ENCODE measurements around the gene FLG.
"Not testable (repeated sequence)": the region's sequence is repeated elsewhere in the genome, so short reads cannot be mapped to it uniquely, and the experiment has no call there.

Gene FLG

DNA sequence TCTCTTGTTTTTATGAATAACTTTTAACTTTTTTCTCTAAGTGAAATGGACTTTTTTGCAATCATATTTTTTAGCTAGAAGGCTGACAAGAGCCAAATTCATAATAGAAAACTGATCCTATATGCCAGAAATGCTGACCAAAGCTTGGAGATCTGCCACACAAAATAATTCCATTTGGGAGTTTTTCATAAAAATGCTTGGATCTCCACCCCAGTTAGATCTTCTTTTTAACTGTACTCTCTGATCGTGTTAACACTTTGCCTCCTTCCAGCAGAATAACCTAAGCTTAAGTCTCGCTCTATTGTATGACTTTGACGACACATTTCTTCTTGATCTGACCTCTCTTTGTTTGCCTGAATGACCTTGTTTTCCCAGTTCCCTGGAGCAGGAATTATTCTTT lies 18.0 kb upstream of the FLG start:
- Histone ChIP-seq H3K9ac (no peak overlapping the region), H4K20me1 (no peaks in the 10 kb centered on the region), H3K4me3 (no peak overlapping the region), H3K4me2 (no peak overlapping the region), H3K4me1 (no peaks in the 10 kb centered on the region), H3K9me3 (replicated peaks in 1 of 11) (no peaks in the 10 kb centered on the region), H3K27ac (no peak overlapping the region), H3K36me3 (no peaks in the 10 kb centered on the region), H3K27me3 (no peaks in the 10 kb centered on the region)
- TF ChIP-seq Cebpa-rat (IDR thresholded peaks at IDR 0.05): no peak

DNA sequence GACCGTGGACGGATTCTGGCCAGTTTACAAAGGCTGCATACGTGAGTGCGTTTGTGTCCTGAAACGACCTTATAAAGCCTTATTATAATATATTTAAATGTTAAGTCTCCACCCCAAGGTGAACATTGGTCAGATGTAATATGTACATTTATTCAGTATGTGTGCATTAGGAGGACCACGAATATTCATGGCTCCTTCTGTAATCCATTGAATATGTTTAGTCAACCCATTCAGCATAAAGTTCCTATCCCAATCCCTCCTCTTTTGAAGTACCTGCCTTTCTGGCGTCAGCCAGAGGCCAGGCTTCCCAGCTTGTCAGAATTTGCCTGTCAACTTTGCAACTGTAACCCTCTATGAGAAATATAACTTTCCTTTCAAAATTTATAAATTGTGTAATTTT lies 10.4 kb upstream of the FLG start:
- no peaks in the 10 kb centered on the region for H3K9me3 ChIP-seq (replicated peaks in 1 of 11)
- H3K4me1 ChIP-seq: no peaks in the 10 kb centered on the region
- no peak overlapping the region for H3K9ac ChIP-seq

DNA sequence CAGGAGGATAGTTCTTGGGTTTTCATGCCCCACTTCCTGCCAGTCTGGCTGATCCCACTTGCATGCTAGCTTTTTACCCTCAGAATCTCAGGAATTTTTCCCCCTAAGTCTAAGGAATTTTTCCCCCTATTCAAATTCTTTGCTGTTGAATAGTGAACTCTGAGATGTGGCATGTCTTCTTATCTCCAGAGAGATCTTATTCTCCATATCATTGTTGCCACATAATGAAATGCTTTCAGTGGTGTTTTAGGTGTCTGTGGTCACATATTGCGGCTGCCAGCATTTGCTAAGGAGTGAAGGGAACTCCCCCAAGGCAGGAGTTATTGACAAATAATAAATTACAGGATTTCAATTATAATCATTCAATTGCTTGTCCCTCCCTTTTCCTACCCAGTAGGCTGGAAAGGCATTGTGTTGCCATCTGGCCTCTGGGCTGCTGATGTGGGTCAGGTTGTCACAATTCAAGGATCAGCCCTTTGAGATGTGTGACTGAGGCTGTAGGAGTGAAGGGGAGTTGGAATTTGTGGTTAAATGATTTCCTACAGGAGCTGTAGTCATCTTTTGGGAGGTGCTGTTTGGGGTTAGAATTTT lies 3.9 kb upstream of the FLG start:
- H3K27ac ChIP-seq: no peak overlapping the region
- no peak overlapping the region for H3K9ac ChIP-seq
- no peak overlapping the region for H3K4me2 ChIP-seq
- H3K27me3 ChIP-seq: no peaks in the 10 kb centered on the region
- H3K9me3 ChIP-seq (replicated peaks in 1 of 11): no peaks in the 10 kb centered on the region
- no peaks in the 10 kb centered on the region for H4K20me1 ChIP-seq
- H3K36me3 ChIP-seq: no peaks in the 10 kb centered on the region
- TF ChIP-seq Cebpa-rat (IDR thresholded peaks at IDR 0.05): no peak
- H3K4me1 ChIP-seq: no peaks in the 10 kb centered on the region
- H3K4me3 ChIP-seq: no peak overlapping the region

More for the DNA sequence above, 10.4 kb upstream of the FLG start:
- H3K4me3 ChIP-seq: no peak overlapping the region
- H3K27ac ChIP-seq: no peak overlapping the region
- H3K36me3 ChIP-seq: no peaks in the 10 kb centered on the region
- no peak overlapping the region for H3K4me2 ChIP-seq
- no peaks in the 10 kb centered on the region for H4K20me1 ChIP-seq
- H3K27me3 ChIP-seq: no peaks in the 10 kb centered on the region
- TF ChIP-seq Cebpa-rat (IDR thresholded peaks at IDR 0.05): no peak

DNA sequence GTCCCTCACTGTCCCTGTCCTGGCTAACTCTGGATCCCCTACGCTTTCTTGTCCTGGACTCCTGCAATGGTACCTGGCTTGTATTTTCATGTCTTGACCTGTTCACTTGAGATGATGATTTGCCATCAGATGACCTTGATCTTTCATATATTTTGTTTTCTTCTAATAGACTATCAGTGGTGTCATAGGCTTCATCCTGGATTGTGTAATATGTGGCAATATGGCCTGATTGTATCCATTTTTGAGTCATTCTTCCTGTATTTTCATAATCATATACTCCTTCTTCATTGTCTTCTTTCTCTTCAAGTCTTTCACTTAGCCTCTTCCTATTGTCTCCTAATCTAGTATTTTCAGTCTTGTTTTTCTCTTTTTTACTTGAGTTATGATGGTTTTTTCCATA lies 11.1 kb downstream of the FLG start:
- no peak for TF ChIP-seq Cebpa-rat (IDR thresholded peaks at IDR 0.05)
- Histone ChIP-seq H4K20me1 (no peaks in the 10 kb centered on the region), H3K9me3 (replicated peaks in 1 of 11) (peaks cover 0 to 7% (median 0%) of the 10 kb centered on the region in 11 experiments; a peak in 3 of 22 replicates), H3K9ac (no peak overlapping the region), H3K4me3 (no peak overlapping the region), H3K4me2 (peak overlapping the region in 1 of 11 experiments; percentile 19; a peak in 1 of 22 replicates), H3K4me1 (peaks cover 0 to 7% (median 0%) of the 10 kb centered on the region in 10 experiments; a peak in 1 of 20 replicates), H3K27ac (peak overlapping the region in 2 of 11 experiments; percentile 30 to 43; a peak in 2 of 22 replicates), H3K27me3 (no peaks in the 10 kb centered on the region), H3K36me3 (no peaks in the 10 kb centered on the region)

DNA sequence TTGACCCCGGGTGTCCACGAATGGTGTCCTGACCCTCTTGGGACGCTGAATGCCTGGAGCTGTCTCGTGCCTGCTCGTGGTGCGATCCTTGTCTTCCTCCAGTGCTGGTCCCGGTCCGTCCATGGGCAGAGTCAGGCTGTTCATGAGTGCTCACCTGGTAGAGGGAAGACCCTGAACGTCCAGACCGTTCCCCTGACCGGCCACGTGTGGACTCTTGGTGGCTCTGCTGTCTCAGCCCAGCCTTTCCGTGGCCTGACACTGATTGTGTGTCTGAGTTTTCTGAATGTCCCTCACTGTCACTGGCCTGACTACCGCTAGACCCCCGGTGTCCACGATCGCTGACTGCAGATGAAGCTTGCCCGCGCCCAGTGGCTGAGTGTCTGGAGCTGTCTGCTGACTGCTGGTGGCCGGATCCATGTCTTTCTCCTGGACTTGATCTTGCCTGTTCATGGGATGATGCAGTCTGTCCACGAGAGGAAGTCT lies 11.7 kb downstream of the FLG start:
- H3K36me3 ChIP-seq: no peaks in the 10 kb centered on the region

DNA sequence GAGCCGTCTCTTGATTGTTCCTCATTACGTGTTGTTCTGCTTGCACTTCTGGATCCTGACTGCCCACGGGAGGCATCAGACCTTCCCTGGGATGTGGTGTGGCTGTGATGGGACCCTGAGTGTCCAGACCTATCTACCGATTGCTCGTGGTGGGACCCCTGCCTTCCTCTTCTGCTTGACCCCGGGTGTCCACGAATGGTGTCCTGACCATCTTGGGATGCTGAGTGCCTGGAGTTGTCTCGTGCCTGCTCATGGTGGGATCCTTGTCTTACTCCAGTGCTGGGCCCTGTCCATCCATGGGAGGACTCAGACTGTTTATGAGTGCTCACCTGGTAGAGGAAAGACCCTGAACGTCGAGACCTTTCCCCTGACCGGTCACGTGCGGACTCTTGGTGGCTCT lies 12.9 kb downstream of the FLG start:
- not testable (repeated sequence) for H4K20me1 ChIP-seq; H3K36me3 ChIP-seq; H3K9me3 ChIP-seq (replicated peaks in 1 of 11); H3K4me2 ChIP-seq; H3K4me1 ChIP-seq; H3K27me3 ChIP-seq; H3K9ac ChIP-seq; H3K4me3 ChIP-seq; H3K27ac ChIP-seq

More for the DNA sequence above, 11.7 kb downstream of the FLG start:
- H3K27ac ChIP-seq: peak overlapping the region in 2 of 11 experiments; percentile 30 to 43; a peak in 2 of 22 replicates
- no peaks in the 10 kb centered on the region for H4K20me1 ChIP-seq
- H3K9me3 ChIP-seq (replicated peaks in 1 of 11): peaks cover 0 to 7% (median 0%) of the 10 kb centered on the region in 11 experiments; a peak in 3 of 22 replicates
- no peak overlapping the region for H3K4me3 ChIP-seq
- H3K4me1 ChIP-seq: peaks cover 0 to 7% (median 0%) of the 10 kb centered on the region in 10 experiments; a peak in 1 of 20 replicates
- H3K4me2 ChIP-seq: no peak overlapping the region
- no peaks in the 10 kb centered on the region for H3K27me3 ChIP-seq
- H3K9ac ChIP-seq: no peak overlapping the region
- no peak for TF ChIP-seq Cebpa-rat (IDR thresholded peaks at IDR 0.05)

DNA sequence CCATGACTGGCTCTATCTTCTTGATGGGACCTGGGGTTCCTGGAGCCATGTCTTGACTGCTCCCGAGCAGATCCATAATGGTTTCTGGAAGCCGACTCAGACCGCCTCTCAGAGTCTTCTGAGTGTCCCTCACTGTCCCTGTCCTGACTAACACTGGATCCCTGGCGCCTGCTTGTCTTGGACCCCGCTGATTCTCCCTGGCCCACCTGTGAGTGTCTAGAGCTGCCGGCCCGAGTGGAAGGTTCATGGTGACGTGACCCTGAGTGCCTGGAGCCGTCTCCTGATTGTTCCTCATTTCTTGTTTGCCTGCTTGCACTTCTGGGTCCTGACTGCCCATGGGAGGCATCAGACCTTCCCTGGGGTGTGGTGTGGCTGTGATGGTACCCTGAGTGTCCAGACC lies 15.1 kb downstream of the FLG start:
- Histone ChIP-seq H3K36me3 (no peaks in the 10 kb centered on the region), H3K27me3 (no peaks in the 10 kb centered on the region), H3K9me3 (replicated peaks in 1 of 11) (peaks cover 0 to 7% (median 0%) of the 10 kb centered on the region in 11 experiments; a peak in 3 of 22 replicates), H3K27ac (no peak overlapping the region), H3K4me2 (no peak overlapping the region), H3K4me3 (no peak overlapping the region), H3K4me1 (peaks cover 0 to 7% (median 0%) of the 10 kb centered on the region in 10 experiments; a peak in 1 of 20 replicates), H4K20me1 (no peaks in the 10 kb centered on the region), H3K9ac (no peak overlapping the region)
- TF ChIP-seq Cebpa-rat (IDR thresholded peaks at IDR 0.05): no peak

DNA sequence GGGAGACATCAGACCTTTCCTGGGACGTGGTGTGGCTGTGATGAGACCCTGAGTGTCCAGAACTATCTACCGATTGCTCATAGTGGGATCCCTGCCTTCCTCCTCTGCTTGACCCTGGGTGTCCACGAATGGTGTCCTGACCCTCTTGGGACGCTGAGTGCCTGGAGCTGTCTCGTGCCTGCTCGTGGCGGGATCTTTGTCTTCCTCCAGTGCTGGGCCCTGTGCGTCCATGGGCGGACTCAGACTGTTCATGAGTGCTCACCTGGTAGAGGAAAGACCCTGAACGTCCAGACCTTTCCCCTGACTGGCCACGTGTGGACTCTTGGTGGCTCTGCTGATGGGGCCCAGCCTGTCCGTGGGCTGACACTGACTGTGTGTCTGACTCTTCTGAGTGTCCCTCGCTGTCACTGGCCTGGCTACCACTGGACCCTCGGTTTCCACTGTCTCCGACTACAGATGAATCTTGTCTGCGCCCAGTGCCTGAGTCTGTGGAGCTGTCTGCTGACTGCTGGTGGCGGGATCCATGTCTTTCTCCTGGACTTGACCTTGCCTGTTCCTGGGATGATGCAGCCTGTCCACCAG lies 15.6 kb downstream of the FLG start:
- not testable (repeated sequence) for H3K36me3 ChIP-seq; H3K9ac ChIP-seq; H3K27ac ChIP-seq; H3K4me1 ChIP-seq; H3K4me3 ChIP-seq; H3K9me3 ChIP-seq (replicated peaks in 1 of 11); H3K27me3 ChIP-seq; H4K20me1 ChIP-seq; H3K4me2 ChIP-seq

DNA sequence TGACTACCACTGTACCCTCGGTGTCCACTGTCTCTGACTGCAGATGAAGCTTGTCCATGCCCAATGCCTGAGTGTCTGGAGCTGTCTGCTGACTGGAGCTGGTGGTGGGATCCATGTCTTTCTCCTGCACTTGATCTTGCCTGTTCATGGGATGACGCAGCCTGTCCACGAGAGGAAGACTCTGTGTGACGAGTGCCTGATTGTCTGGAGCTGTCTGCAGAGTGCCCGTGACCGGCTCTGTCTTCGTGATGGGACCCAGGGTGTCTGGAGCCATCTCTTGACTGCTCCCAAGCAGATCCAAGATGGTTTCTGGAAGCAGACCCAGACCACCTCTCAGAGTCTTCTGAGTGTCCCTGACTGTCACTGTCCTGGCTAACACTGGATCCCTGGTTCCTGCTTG lies 16.3 kb downstream of the FLG start:
- H3K27ac ChIP-seq; H3K4me3 ChIP-seq; H3K4me1 ChIP-seq; H3K9me3 ChIP-seq (replicated peaks in 1 of 11); H3K9ac ChIP-seq; H4K20me1 ChIP-seq; H3K4me2 ChIP-seq; H3K36me3 ChIP-seq; H3K27me3 ChIP-seq: not testable (repeated sequence)

DNA sequence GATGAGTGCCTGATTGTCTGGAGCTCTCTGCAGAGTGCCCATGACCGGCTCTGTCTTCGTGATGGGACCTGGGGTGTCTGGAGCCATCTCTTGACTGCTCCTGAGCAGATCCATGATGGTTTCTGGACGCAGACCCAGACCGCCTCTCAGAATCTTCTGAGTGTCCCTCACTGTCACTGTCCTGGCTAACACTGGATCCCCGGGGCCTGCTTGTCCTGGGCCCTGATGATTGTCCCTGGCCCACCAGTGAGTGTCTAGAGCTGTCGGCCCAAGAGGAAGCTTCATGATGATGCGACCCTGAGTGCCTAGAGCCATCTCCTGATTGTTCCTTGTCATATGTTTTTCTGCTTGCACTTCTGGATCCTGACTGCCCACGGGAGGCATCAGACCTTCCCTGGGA lies 17.1 kb downstream of the FLG start:
- not testable (repeated sequence) for H4K20me1 ChIP-seq; H3K9me3 ChIP-seq (replicated peaks in 1 of 11); H3K27me3 ChIP-seq

DNA sequence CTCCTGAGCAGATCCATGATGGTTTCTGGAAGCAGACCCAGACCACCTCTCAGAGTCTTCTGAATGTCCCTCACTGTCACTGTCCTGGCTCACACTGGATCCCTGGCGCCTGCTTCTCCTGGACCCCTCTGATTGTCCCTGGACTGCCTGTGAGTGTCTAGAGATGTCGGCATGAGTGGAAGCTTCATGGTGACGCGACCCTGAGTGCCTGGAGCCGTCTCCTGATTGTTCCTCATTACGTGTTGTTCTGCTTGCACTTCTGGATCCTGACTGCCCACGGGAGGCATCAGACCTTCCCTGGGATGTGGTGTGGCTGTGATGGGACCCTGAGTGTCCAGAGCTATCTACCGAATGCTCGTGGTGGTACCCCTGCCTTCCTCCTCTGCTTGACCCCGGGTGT lies 18.9 kb downstream of the FLG start:
- H3K4me1 ChIP-seq; H3K27ac ChIP-seq; H4K20me1 ChIP-seq; H3K36me3 ChIP-seq; H3K9ac ChIP-seq; H3K4me2 ChIP-seq; H3K9me3 ChIP-seq (replicated peaks in 1 of 11); H3K27me3 ChIP-seq; H3K4me3 ChIP-seq: not testable (repeated sequence)

More for the DNA sequence above, 17.1 kb downstream of the FLG start:
- H3K4me3 ChIP-seq, H3K27ac ChIP-seq, H3K36me3 ChIP-seq, H3K4me1 ChIP-seq, H3K4me2 ChIP-seq, H3K9ac ChIP-seq: not testable (repeated sequence)

DNA sequence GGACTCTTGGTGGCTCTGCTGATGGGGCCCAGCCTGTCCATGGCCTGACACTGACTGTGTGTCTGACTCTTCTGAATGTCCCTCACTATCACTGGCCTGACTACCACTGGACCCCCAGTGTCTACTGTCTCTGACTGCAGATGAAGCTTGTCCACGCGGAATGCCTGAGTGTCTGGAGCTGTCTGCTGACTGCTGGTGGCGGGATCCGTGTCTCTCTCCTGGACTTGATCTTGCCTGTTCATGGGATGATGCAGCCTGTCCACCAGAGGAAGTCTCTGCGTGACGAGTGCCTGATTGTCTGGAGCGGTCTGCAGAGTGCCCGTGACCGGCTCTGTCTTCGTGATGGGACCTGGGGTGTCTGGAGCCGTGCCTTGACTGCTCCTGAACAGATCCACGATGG lies 20.3 kb downstream of the FLG start:
- H3K27ac ChIP-seq; H3K4me3 ChIP-seq; H3K9me3 ChIP-seq (replicated peaks in 1 of 11); H3K36me3 ChIP-seq; H3K4me2 ChIP-seq; H3K27me3 ChIP-seq; H4K20me1 ChIP-seq; H3K4me1 ChIP-seq; H3K9ac ChIP-seq: not testable (repeated sequence)

DNA sequence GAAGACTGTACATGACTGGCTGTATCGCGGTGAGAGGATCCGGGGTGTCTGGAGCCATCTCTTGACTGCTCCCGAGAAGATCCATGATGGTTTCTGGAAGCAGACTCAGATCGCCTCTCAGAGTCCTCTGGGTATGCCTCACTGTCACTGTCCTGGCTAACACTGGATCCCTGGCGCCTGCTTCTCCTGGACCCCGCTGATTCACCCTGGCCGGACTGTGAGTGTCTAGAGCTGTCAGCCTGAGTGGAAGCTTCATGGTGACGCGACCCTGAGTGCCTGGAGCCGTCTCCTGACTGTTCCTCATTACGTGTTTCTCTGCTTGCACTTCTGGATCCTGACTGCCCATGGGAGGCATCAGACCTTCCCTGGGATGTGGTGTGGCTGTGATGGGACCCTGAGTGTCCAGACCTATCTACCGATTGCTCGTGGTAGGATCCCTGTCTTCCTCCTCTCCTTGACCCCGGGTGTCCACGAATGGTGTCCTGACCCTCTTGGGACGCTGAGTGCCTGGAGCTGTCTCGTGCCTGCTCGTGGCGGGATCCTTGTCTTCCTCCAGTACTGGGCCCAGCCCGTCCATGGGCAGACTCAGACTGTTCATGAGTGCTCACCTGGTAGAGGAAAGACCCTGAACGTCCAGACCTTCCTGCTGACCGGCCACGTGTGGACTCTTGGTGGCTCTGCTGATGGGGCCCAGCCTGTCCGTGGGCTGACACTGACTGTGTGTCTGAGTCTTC lies 21.7 kb downstream of the FLG start:
- not testable (repeated sequence) for H3K27ac ChIP-seq; H3K27me3 ChIP-seq; H3K4me3 ChIP-seq; H3K9ac ChIP-seq; H3K9me3 ChIP-seq (replicated peaks in 1 of 11); H4K20me1 ChIP-seq; H3K36me3 ChIP-seq; H3K4me1 ChIP-seq; H3K4me2 ChIP-seq
